Chondrocyte (in vitro differentiated cells): ENCODE data around the gene MIB2. TPM values are rescaled to one million over a fixed set of nuclear protein-coding genes. Genes with fewer than 3 reads are reported as not detected.

Experiments used
- DNase-seq: peaks from one replicate; pipeline ENCODE4 v3.0.0; 2021; ENCODE audit warnings: mixed read lengths, low spot score
- H3K27ac Mint-ChIP-seq: one replicate; pipeline ENCODE4 v1.8.0; 2021; ENCODE audit warnings: mild to moderate bottlenecking, moderate library complexity, mixed read lengths; ENCODE audit not compliant: unreplicated experiment
- H3K27me3 Mint-ChIP-seq: 2 replicates; pipeline ENCODE4 v1.8.0; 2021; ENCODE audit warnings: low read depth, mixed read lengths
- H3K36me3 Mint-ChIP-seq: 2 replicates; pipeline ENCODE4 v1.8.0; 2021; ENCODE audit warnings: low read depth, mixed read lengths
- H3K4me1 Mint-ChIP-seq: 2 replicates; pipeline ENCODE4 v1.8.0; 2021; ENCODE audit warnings: low read depth, mild to moderate bottlenecking, mixed read lengths
- H3K4me3 Mint-ChIP-seq: one replicate; pipeline ENCODE4 v1.8.0; 2021; ENCODE audit warnings: mild to moderate bottlenecking, moderate library complexity, mixed read lengths; ENCODE audit not compliant: unreplicated experiment
- H3K9me3 Mint-ChIP-seq: 2 replicates; pipeline ENCODE4 v1.8.0; 2021; ENCODE audit warnings: low read depth, mixed read lengths
- total RNA-seq: library from RNA; stranded (reverse); gene quantifications from 3 replicates; pipeline ENCODE4 v1.2.1, GENCODE V29; 2021
- TF ChIP-seq, protein P1 (sequence below): fragments of 200-600 bp; sonication (generic); IDR thresholded peaks from 2 replicates; pipeline ENCODE4 v1.5.0; 2021; ENCODE audit warnings: antibody characterized with exemption, mild to moderate bottlenecking, moderate library complexity

MIB2 gene
- total RNA-seq, 1 donor from 2014 or later, result 73.8 TPM

- H3K9me3 Mint-ChIP-seq, result no peaks in the 10 kb centered on the region
- peak; percentile 88 for DNase-seq
- H3K36me3 Mint-ChIP-seq, result no peaks in the 10 kb centered on the region
- TF ChIP-seq, protein P1, sequence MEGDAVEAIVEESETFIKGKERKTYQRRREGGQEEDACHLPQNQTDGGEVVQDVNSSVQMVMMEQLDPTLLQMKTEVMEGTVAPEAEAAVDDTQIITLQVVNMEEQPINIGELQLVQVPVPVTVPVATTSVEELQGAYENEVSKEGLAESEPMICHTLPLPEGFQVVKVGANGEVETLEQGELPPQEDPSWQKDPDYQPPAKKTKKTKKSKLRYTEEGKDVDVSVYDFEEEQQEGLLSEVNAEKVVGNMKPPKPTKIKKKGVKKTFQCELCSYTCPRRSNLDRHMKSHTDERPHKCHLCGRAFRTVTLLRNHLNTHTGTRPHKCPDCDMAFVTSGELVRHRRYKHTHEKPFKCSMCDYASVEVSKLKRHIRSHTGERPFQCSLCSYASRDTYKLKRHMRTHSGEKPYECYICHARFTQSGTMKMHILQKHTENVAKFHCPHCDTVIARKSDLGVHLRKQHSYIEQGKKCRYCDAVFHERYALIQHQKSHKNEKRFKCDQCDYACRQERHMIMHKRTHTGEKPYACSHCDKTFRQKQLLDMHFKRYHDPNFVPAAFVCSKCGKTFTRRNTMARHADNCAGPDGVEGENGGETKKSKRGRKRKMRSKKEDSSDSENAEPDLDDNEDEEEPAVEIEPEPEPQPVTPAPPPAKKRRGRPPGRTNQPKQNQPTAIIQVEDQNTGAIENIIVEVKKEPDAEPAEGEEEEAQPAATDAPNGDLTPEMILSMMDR, result peak; percentile 52
- peaks cover 11% of the 10 kb centered on the region for H3K4me1 Mint-ChIP-seq
- H3K4me3 Mint-ChIP-seq, result peak overlapping the region; percentile 64
- no peak overlapping the region for H3K27ac Mint-ChIP-seq
- peaks cover 8% of the 10 kb centered on the region for H3K27me3 Mint-ChIP-seq
These were observed 16.0 kb upstream of the MIB2 start for GRCh38 chr1:1599030-1599934.

- Mint-ChIP-seq H3K9me3 (no peaks in the 10 kb centered on the region), H3K36me3 (no peaks in the 10 kb centered on the region), H3K4me1 (peaks cover 11% of the 10 kb centered on the region), H3K27ac (no peak within 1 kb of the TSS), H3K4me3 (peak within 1 kb of the TSS; percentile 64), H3K27me3 (peaks cover 8% of the 10 kb centered on the region)
- TF ChIP-seq, protein P1, result no peak
- no peak for DNase-seq
These were observed 15.1 kb upstream of the MIB2 start, which contains the start of gene FNDC10 for GRCh38 chr1:1599935-1600860. FNDC10 (minus strand) TSS chr1:1600135; CDS start chr1:1600015, 120 bp downstream.

DNA sequence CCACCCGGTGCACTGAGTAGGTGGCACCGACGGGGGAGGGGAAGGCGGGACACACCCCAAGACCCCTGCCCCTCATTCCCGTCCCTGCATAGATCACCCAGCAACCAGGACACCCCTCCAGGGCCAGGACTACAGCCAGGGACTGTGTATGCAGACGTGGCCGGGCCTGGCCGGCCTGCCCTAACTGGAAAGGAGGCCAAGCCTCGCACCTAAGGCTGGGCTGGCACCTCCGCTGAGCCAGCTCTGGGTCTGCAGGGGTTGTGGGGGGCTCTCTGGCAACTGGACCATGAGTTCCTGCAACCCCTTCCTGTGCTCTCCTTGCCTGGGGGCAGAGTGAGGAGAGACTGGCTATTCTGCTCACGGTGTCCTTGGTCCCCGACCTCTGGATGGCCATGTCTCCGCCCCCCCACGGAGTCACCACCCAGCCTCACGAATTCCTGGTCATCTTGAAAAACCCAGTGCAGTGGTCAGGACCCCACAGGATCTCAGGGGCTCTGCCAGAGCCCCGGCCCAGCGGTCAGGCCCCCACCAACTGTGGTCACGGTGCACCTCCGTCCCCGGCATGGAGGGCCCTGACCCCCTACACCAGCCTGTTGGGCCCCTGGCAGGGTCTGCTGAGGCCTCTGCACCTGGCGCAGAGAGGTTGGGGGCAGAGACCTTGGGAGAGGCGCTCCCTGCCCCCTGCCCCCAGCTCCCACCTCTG is 14.3 kb upstream of the MIB2 start:
- peak; percentile 81 for DNase-seq
- Mint-ChIP-seq H3K9me3 (no peaks in the 10 kb centered on the region), H3K36me3 (no peaks in the 10 kb centered on the region), H3K27me3 (peaks cover 8% of the 10 kb centered on the region), H3K4me3 (peak overlapping the region; percentile 61), H3K4me1 (peaks cover 11% of the 10 kb centered on the region), H3K27ac (no peak overlapping the region)
- TF ChIP-seq, protein P1, result no peak

DNA sequence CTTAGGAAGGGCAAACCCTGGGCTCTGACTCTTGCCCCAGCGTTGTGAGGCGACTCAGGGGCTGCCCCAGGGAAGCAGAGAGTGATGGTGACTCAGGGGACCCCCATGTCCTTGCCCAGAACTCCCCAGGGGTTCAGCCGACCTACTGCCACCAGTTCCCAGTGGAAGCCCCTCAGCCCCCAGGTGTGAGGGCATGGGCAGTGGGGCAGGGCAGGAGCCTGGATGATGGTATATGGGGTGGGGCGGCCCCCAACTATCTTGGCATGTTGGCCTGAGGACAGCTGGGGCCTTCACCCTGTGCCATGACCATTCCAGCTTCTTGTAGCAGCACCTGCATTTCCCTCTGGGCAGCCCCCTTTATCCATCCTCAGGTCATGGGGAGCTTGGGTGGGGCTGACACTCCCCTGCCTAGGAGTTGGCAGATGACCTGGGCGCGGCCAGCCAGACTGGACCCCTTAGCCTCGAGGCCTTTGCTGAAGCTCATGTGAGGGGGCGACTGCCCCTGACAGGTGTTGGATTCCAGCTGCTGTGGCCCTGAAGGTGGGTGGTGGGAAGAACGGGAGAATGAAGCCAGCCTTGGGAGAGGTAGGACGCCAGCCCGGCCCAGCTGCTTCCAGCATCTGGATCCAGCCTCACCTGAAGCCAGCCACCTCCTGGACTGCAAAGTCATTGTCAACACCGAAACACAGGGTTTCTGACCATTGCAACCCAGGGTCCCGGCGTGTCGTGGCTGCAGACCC is 13.6 kb upstream of the MIB2 start:
- DNase-seq, result no peak
- H3K9me3 Mint-ChIP-seq, result no peaks in the 10 kb centered on the region
- no peaks in the 10 kb centered on the region for H3K36me3 Mint-ChIP-seq
- H3K4me1 Mint-ChIP-seq, result peaks cover 11% of the 10 kb centered on the region
- H3K27me3 Mint-ChIP-seq, result peaks cover 8% of the 10 kb centered on the region
- no peak overlapping the region for H3K27ac Mint-ChIP-seq
- TF ChIP-seq, protein P1, result no peak
- no peak overlapping the region for H3K4me3 Mint-ChIP-seq
